HL-60 (cell line): Measurements from ENCODE around the gene ASTN2.

Experiments
- GABPA ChIP-seq: IDR thresholded peaks from 2 replicates; pipeline ENCODE4 v1.6.1; 2012; ENCODE audit warnings: low read depth
- POLR2AphosphoS5 ChIP-seq: IDR thresholded peaks from 2 replicates; pipeline ENCODE4 v1.6.1; 2012; ENCODE audit warnings: low read depth
- TF ChIP-seq, protein P1 (sequence below): IDR thresholded peaks from one replicate; pipeline ENCODE4 v1.5.1; 2011; ENCODE audit warnings: low read length, control low read depth, inconsistent platforms; ENCODE audit not compliant: insufficient read depth
- TF ChIP-seq, protein P2 (sequence below): IDR thresholded peaks from 2 replicates; pipeline ENCODE4 v1.6.1; 2012; ENCODE audit warnings: low read depth; ENCODE audit not compliant: insufficient replicate concordance

DNA sequence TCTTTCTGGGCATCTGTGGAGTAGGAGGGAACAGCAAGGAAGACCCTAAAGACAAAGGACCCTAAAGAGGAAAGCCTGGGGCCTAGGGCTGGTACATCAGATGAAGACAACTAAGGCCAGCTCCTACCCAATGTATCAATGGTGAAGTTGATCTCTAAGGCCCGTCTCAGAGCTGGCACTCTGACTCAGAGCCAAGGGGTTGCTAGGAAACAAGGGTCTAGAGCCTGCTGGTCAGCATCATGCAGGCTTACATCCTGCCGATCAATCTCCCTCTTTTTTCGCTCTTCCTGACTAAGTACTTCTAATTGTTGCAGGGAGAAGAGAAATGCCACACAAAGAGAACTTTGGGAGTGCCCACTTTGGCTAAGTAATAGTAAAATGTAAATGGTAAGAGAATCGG, 701.6 kb downstream of the ASTN2 start:
- TF ChIP-seq, protein P1, sequence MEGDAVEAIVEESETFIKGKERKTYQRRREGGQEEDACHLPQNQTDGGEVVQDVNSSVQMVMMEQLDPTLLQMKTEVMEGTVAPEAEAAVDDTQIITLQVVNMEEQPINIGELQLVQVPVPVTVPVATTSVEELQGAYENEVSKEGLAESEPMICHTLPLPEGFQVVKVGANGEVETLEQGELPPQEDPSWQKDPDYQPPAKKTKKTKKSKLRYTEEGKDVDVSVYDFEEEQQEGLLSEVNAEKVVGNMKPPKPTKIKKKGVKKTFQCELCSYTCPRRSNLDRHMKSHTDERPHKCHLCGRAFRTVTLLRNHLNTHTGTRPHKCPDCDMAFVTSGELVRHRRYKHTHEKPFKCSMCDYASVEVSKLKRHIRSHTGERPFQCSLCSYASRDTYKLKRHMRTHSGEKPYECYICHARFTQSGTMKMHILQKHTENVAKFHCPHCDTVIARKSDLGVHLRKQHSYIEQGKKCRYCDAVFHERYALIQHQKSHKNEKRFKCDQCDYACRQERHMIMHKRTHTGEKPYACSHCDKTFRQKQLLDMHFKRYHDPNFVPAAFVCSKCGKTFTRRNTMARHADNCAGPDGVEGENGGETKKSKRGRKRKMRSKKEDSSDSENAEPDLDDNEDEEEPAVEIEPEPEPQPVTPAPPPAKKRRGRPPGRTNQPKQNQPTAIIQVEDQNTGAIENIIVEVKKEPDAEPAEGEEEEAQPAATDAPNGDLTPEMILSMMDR = no peak
- TF ChIP-seq GABPA (no peak), POLR2AphosphoS5 (no peak)
- TF ChIP-seq, protein P2, sequence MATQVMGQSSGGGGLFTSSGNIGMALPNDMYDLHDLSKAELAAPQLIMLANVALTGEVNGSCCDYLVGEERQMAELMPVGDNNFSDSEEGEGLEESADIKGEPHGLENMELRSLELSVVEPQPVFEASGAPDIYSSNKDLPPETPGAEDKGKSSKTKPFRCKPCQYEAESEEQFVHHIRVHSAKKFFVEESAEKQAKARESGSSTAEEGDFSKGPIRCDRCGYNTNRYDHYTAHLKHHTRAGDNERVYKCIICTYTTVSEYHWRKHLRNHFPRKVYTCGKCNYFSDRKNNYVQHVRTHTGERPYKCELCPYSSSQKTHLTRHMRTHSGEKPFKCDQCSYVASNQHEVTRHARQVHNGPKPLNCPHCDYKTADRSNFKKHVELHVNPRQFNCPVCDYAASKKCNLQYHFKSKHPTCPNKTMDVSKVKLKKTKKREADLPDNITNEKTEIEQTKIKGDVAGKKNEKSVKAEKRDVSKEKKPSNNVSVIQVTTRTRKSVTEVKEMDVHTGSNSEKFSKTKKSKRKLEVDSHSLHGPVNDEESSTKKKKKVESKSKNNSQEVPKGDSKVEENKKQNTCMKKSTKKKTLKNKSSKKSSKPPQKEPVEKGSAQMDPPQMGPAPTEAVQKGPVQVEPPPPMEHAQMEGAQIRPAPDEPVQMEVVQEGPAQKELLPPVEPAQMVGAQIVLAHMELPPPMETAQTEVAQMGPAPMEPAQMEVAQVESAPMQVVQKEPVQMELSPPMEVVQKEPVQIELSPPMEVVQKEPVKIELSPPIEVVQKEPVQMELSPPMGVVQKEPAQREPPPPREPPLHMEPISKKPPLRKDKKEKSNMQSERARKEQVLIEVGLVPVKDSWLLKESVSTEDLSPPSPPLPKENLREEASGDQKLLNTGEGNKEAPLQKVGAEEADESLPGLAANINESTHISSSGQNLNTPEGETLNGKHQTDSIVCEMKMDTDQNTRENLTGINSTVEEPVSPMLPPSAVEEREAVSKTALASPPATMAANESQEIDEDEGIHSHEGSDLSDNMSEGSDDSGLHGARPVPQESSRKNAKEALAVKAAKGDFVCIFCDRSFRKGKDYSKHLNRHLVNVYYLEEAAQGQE = no peak
